BLaER1 (cell line): ENCODE measurements around the gene MYOZ1.

Source experiments
- H3K27ac ChIP-seq: shearing (Covaris generic); formaldehyde crosslinking; 2 replicates; pipeline ENCODE4 v1.8.1; 2022
- H3K27me3 ChIP-seq: shearing (Covaris generic); formaldehyde crosslinking; 2 replicates; pipeline ENCODE4 v1.8.1; 2022
- H3K36me3 ChIP-seq: shearing (Covaris generic); formaldehyde crosslinking; 2 replicates; pipeline ENCODE4 v1.8.1; 2022
- H3K4me1 ChIP-seq: shearing (Covaris generic); formaldehyde crosslinking; 2 replicates; pipeline ENCODE4 v1.8.1; 2022
- H3K4me2 ChIP-seq: shearing (Covaris generic); formaldehyde crosslinking; 2 replicates; pipeline ENCODE4 v1.8.1; 2022
- H3K4me3 ChIP-seq: shearing (Covaris generic); formaldehyde crosslinking; 2 replicates; pipeline ENCODE4 v1.8.1; 2022
- H3K9ac ChIP-seq: shearing (Covaris generic); formaldehyde crosslinking; 2 replicates; pipeline ENCODE4 v1.8.1; 2022
- H3K9me3 ChIP-seq: shearing (Covaris generic); formaldehyde crosslinking; 2 replicates; pipeline ENCODE4 v1.8.1; 2022
- H4K20me1 ChIP-seq: shearing (Covaris generic); formaldehyde crosslinking; 2 replicates; pipeline ENCODE4 v1.8.1; 2022
- Cebpa-rat ChIP-seq: shearing (Covaris generic); IDR thresholded peaks from 2 replicates; pipeline ENCODE4 v1.8.1; 2022

Gene MYOZ1

GRCh38 chr10:73597346-73597745, 43.9 kb downstream of the MYOZ1 start:
- TF ChIP-seq Cebpa-rat, result no peak
- Histone ChIP-seq H3K9ac (no peak overlapping the region), H3K36me3 (no peaks in the 10 kb centered on the region), H4K20me1 (no peaks in the 10 kb centered on the region), H3K9me3 (no peaks in the 10 kb centered on the region), H3K4me3 (no peak overlapping the region), H3K27me3 (no peaks in the 10 kb centered on the region), H3K27ac (no peak overlapping the region), H3K4me2 (no peak overlapping the region), H3K4me1 (peaks cover 2% of the 10 kb centered on the region)

GRCh38 chr10:73593812-73594211, 47.5 kb downstream of the MYOZ1 start:
- Histone ChIP-seq H4K20me1 (no peaks in the 10 kb centered on the region), H3K27ac (no peak overlapping the region), H3K9ac (no peak overlapping the region), H3K4me2 (no peak overlapping the region), H3K4me1 (peaks cover 18% of the 10 kb centered on the region), H3K4me3 (no peak overlapping the region), H3K27me3 (no peaks in the 10 kb centered on the region), H3K9me3 (no peaks in the 10 kb centered on the region), H3K36me3 (no peaks in the 10 kb centered on the region)
- no peak for TF ChIP-seq Cebpa-rat

- H3K9me3 ChIP-seq, result no peaks in the 10 kb centered on the region
- H3K4me2 ChIP-seq, result no peak overlapping the region
- H3K27ac ChIP-seq, result no peak overlapping the region
- H3K27me3 ChIP-seq, result no peaks in the 10 kb centered on the region
- no peaks in the 10 kb centered on the region for H3K36me3 ChIP-seq
- no peaks in the 10 kb centered on the region for H4K20me1 ChIP-seq
- no peak for TF ChIP-seq Cebpa-rat
- peaks cover 18% of the 10 kb centered on the region for H3K4me1 ChIP-seq
- H3K9ac ChIP-seq, result no peak overlapping the region
- H3K4me3 ChIP-seq, result no peak overlapping the region
Measured at GRCh38 chr10:73593110-73593509, 48.2 kb downstream of the MYOZ1 start.

- H3K27ac ChIP-seq, result no peak overlapping the region
- H3K4me1 ChIP-seq, result peaks cover 18% of the 10 kb centered on the region
- H4K20me1 ChIP-seq, result no peaks in the 10 kb centered on the region
- H3K4me3 ChIP-seq, result no peak overlapping the region
- no peaks in the 10 kb centered on the region for H3K9me3 ChIP-seq
- no peak for TF ChIP-seq Cebpa-rat
- H3K9ac ChIP-seq, result no peak overlapping the region; the same call in 1 of the 2 replicates
- peak overlapping the region; percentile 58 for H3K4me2 ChIP-seq
- H3K27me3 ChIP-seq, result no peaks in the 10 kb centered on the region
- H3K36me3 ChIP-seq, result no peaks in the 10 kb centered on the region
Measured at GRCh38 chr10:73591935-73592699, 49.2 kb downstream of the MYOZ1 start.

GRCh38 chr10:73590881-73591799, 50.1 kb downstream of the MYOZ1 start, which contains the start of gene USP54:
USP54 (minus strand) TSS chr10:73591342; CDS start chr10:73575658, 15,684 bp downstream.
- Histone ChIP-seq H3K27ac (peak within 1 kb of the TSS; percentile 5; the same call in 1 of the 2 replicates), H3K27me3 (no peaks in the 10 kb centered on the region), H3K4me3 (no peak within 1 kb of the TSS), H3K4me2 (peak within 1 kb of the TSS; percentile 58), H3K4me1 (peaks cover 18% of the 10 kb centered on the region), H3K9me3 (no peaks in the 10 kb centered on the region), H4K20me1 (no peaks in the 10 kb centered on the region), H3K9ac (peak within 1 kb of the TSS; percentile 4; the same call in 1 of the 2 replicates), H3K36me3 (no peaks in the 10 kb centered on the region)
- no peak for TF ChIP-seq Cebpa-rat

GRCh38 chr10:73589563-73590126, 51.6 kb downstream of the MYOZ1 start:
- no peak for TF ChIP-seq Cebpa-rat
- Histone ChIP-seq H3K4me1 (peaks cover 18% of the 10 kb centered on the region), H3K9ac (no peak overlapping the region), H3K4me3 (no peak overlapping the region), H4K20me1 (no peaks in the 10 kb centered on the region), H3K27me3 (no peaks in the 10 kb centered on the region), H3K27ac (no peak overlapping the region), H3K36me3 (no peaks in the 10 kb centered on the region), H3K9me3 (peaks cover 4% of the 10 kb centered on the region; the same call in 1 of the 2 replicates), H3K4me2 (no peak overlapping the region)

GRCh38 chr10:73588656-73589055, 52.6 kb downstream of the MYOZ1 start:
- H4K20me1 ChIP-seq, result no peaks in the 10 kb centered on the region
- no peaks in the 10 kb centered on the region for H3K36me3 ChIP-seq
- H3K9me3 ChIP-seq, result peaks cover 4% of the 10 kb centered on the region; the same call in 1 of the 2 replicates
- H3K4me1 ChIP-seq, result peaks cover 18% of the 10 kb centered on the region
- no peak overlapping the region for H3K9ac ChIP-seq
- H3K4me2 ChIP-seq, result no peak overlapping the region
- H3K27me3 ChIP-seq, result no peaks in the 10 kb centered on the region
- no peak overlapping the region for H3K27ac ChIP-seq
- H3K4me3 ChIP-seq, result no peak overlapping the region
- no peak for TF ChIP-seq Cebpa-rat

GRCh38 chr10:73586583-73586984, 54.7 kb downstream of the MYOZ1 start:
- H3K27ac ChIP-seq, result no peak overlapping the region

GRCh38 chr10:73585327-73585726, 55.9 kb downstream of the MYOZ1 start:
- H3K36me3 ChIP-seq, result no peaks in the 10 kb centered on the region
- no peak for TF ChIP-seq Cebpa-rat
- peaks cover 4% of the 10 kb centered on the region; the same call in 1 of the 2 replicates for H3K9me3 ChIP-seq
- no peak overlapping the region for H3K9ac ChIP-seq
- H3K4me3 ChIP-seq, result no peak overlapping the region
- no peak overlapping the region for H3K4me2 ChIP-seq
- H4K20me1 ChIP-seq, result no peaks in the 10 kb centered on the region
- H3K27ac ChIP-seq, result no peak overlapping the region
- H3K4me1 ChIP-seq, result no peaks in the 10 kb centered on the region
- H3K27me3 ChIP-seq, result no peaks in the 10 kb centered on the region

More at GRCh38 chr10:73586583-73586984, 54.7 kb downstream of the MYOZ1 start:
- no peak overlapping the region for H3K4me3 ChIP-seq
- H3K9ac ChIP-seq, result no peak overlapping the region
- no peaks in the 10 kb centered on the region for H3K36me3 ChIP-seq
- no peaks in the 10 kb centered on the region for H3K27me3 ChIP-seq
- peaks cover 4% of the 10 kb centered on the region; the same call in 1 of the 2 replicates for H3K9me3 ChIP-seq
- no peaks in the 10 kb centered on the region for H4K20me1 ChIP-seq
- TF ChIP-seq Cebpa-rat, result no peak
- H3K4me2 ChIP-seq, result no peak overlapping the region
- H3K4me1 ChIP-seq, result peaks cover 9% of the 10 kb centered on the region
